Measurements from ENCODE around the gene MYOCOS.
"Not testable (repeated sequence)": the region's sequence is repeated elsewhere in the genome, so short reads cannot be mapped to it uniquely, and the experiment has no call there.

The MYOCOS gene

GRCh38 chr1:171622152-171622462 lies at the start of gene MYOCOS:
Gene MYOCOS (plus strand): TSS chr1:171622243. CDS start chr1:171623884, 1,641 bp downstream.
- DNase-seq, result no peak

- no peak for DNase-seq
Measured at GRCh38 chr1:171576144-171576543, 45.9 kb upstream of the MYOCOS start.

- DNase-seq, result no peak
Measured at GRCh38 chr1:171581226-171581625, 40.8 kb upstream of the MYOCOS start.

- no peak for DNase-seq
Measured at GRCh38 chr1:171581766-171582165, 40.3 kb upstream of the MYOCOS start.

- DNase-seq, result no peak
Measured at GRCh38 chr1:171582589-171582988, 39.5 kb upstream of the MYOCOS start.

GRCh38 chr1:171583591-171584201 lies 38.3 kb upstream of the MYOCOS start:
- DNase-seq, result no peak

- no peak for DNase-seq
Measured at GRCh38 chr1:171585715-171586114, 36.3 kb upstream of the MYOCOS start.

GRCh38 chr1:171588230-171588629 lies 33.8 kb upstream of the MYOCOS start:
- DNase-seq, result no peak

- DNase-seq, result no peak
Measured at GRCh38 chr1:171590022-171590421, 32.0 kb upstream of the MYOCOS start.

GRCh38 chr1:171595324-171595723 lies 26.7 kb upstream of the MYOCOS start:
- no peak for DNase-seq

GRCh38 chr1:171596119-171596518 lies 25.9 kb upstream of the MYOCOS start:
- DNase-seq, result no peak

- DNase-seq, result no peak
Measured at GRCh38 chr1:171596705-171597104, 25.3 kb upstream of the MYOCOS start.

- DNase-seq, result no peak
Measured at GRCh38 chr1:171597203-171597602, 24.8 kb upstream of the MYOCOS start.

GRCh38 chr1:171600310-171600709 lies 21.7 kb upstream of the MYOCOS start:
- not testable (repeated sequence) for DNase-seq

GRCh38 chr1:171600862-171601261 lies 21.2 kb upstream of the MYOCOS start:
- no peak for DNase-seq

GRCh38 chr1:171603042-171603441 lies 19.0 kb upstream of the MYOCOS start:
- DNase-seq, result not testable (repeated sequence)

GRCh38 chr1:171606402-171606941 lies 15.6 kb upstream of the MYOCOS start:
- DNase-seq, result no peak

- DNase-seq, result no peak
Measured at GRCh38 chr1:171610385-171610784, 11.7 kb upstream of the MYOCOS start.

GRCh38 chr1:171611306-171611705 lies 10.7 kb upstream of the MYOCOS start:
- DNase-seq, result no peak

- DNase-seq, result no peak
Measured at GRCh38 chr1:171613282-171613681, 8.8 kb upstream of the MYOCOS start.

- not testable (repeated sequence) for DNase-seq
Measured at GRCh38 chr1:171615122-171615906, 6.7 kb upstream of the MYOCOS start.

GRCh38 chr1:171616586-171616985 lies 5.5 kb upstream of the MYOCOS start:
- DNase-seq, result no peak

- no peak for DNase-seq
Measured at GRCh38 chr1:171623651-171624331, 1.7 kb downstream of the MYOCOS start.

GRCh38 chr1:171625225-171625624 lies 3.2 kb downstream of the MYOCOS start:
- DNase-seq, result no peak
